Measurements from ENCODE around the gene GBE1.
"Not testable (repeated sequence)": the region's sequence is repeated elsewhere in the genome, so short reads cannot be mapped to it uniquely, and the experiment has no call there.

GBE1 gene

DNA sequence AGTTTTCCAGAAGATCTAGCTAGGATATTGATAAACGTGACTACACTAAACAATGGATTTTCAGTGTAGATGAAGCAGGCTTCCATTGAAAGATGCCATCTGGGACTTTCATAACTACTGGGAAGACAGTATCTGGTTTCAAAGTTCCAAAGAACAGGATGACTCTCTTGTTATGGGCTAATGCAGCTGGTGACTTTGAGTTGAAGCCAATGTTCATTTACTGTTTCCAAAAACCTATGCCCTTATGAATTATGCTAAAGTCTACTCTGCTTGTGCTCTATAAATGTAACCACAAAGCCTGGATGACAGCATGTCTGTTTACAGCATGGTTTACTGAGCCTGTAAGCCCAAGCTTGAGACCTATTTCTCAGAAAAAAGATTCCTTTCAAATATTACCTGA is 245.4 kb downstream of the GBE1 start:
- no peak for DNase-seq

DNA sequence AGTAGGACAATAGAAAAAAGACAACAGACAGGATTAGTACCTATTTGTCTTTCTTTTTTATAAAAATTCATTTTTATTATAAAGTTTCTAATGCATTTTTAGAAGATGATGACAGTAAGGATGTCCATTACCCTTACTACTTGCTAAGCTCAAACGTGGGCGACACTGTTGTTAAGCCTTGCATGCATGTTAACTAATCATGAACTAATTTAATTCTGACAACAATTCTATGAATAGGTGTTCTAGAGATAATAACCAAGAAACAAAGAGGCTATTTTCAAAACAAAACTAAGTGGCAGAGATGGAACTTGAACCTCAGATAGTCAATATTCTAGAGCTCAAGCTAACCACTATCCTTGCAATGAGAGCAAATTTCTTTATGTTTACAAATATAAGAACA is 247.9 kb downstream of the GBE1 start:
- DNase-seq: no peak

DNA sequence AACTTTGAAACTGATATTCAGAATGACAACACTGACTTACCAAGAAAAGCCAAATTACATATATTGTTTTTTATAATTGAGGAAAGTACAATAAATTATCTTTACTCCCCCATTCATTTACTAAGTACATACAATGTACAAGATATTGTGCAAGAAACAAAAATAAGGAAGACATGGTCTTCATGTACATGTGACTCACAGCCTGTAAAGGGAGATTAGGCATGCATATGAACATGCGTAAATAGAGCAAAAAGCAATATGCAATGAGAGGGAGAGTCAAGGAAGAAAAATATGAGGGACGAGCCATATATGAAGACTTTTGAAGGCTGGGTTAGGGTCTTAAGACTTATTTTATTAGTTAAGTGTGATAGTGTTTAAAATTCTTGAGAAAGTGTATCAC is 258.4 kb downstream of the GBE1 start:
- no peak for DNase-seq

DNA sequence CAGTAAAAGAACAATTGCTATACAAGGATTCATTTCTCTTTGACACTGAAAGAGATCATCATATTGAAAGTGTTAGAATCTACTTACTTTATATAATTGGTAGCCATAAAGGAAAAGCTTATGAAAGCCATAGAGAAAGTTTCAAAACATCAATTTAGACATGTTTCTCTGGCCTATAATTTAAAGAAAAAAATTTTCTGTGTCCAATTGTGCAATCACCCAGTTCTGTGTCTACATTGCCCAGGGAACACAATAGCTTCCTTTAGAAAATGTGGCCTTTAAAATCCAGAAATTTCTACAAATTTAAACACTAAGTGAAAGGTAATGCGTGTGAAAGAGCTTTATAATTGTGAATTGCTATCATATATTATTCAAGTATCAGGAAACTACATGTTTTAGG is 259.2 kb downstream of the GBE1 start:
- DNase-seq: no peak

DNA sequence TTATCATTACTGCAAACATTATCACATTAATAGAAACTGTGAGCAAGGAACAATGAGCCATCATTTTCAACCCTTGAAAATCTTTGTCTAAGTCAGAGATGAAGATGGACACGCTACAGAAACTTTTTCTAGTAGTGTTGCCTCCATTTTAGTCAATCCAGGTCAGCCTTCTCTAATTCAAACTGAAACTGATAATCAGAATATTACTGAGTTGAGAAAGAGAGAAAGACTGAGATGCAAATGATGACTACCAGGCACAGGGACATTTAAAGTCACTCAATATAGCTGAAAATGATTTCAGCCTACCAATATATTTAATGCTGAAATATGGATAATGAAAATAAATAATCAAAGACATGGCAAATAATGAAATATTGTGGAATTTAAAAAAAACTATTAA is 261.4 kb downstream of the GBE1 start:
- no peak for DNase-seq

DNA sequence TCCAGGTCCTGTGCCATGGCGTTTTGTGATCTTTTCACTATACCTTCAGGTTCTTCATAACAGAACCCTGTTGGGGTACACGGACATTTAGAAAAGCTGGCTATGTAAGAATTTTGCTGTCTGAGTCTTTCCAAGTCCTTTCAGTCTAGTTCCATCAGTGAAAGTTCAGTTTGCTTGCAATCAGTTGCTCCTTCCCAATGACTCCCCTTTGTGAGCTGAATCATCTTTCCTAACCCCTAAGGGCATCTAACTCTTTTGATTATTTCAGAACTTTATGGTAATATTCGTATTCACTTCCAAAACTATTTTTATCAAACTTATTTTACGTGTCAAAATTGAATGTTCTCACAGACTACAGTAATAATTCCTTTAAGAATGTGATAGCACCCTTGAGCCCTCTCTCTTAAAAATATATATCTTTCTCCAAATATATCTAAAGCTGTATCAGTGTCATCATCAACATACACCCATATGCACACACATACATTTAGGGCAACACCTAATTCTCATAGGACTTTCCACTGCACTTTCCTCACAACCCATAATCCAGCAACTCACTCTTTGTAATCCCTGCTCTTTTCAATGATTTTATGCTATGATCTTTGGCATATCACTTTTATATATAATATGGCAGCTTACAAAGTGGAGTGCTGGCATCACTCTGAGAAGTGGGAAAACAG is 263.7 kb downstream of the GBE1 start:
- no peak for DNase-seq

DNA sequence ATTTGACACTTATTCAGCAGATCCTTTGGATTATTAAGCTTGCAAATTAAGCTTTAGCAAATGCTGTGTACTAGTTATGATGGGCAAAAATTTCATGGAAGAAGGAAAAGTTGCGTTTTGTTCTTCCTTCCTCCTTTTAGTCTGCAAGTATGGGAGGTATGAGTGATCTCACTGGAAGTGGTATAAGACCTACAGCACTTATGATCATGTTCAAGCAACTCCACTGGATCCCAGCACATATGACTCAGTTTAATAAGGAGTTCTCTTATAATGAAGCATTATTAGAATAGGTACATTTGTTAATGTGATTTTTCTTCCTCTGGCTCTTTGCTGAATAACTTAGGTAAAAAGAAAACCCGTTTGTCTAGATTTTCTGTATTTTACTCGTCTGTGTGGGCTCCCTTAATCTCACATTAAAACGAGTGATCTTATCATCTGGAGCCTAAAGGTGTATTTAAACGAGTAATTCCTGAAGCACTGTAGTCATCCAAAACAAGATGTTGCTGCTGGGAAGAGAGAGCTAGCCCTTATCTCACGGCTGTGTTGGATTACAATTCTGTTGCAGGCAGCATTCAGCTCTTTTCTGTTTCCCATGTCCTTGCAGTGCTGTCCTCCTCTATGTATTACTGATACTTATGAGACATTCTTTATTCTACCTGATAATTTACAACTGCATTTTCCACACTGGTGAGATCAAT is 264.9 kb downstream of the GBE1 start:
- DNase-seq: no peak

DNA sequence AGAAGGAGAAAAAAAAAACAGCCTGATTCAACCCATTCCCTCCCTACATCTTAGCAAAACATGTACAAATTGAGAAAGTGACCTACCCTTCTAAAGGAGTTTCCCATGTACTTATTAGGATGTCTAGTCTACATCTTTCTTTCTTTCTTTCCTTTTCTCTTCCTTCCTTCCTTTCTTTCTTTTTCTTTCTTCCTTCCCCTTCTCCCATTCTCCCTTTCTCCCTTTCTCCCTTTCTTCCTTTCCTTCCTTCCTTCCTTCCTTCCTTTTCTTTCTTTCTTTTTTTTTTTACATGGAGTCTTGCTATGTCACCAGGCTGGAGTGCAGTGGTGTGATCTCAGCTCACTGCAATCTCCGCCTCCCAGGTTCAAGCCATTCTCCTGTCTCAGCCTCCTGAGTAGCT is 269.0 kb downstream of the GBE1 start:
- not testable (repeated sequence) for DNase-seq

DNA sequence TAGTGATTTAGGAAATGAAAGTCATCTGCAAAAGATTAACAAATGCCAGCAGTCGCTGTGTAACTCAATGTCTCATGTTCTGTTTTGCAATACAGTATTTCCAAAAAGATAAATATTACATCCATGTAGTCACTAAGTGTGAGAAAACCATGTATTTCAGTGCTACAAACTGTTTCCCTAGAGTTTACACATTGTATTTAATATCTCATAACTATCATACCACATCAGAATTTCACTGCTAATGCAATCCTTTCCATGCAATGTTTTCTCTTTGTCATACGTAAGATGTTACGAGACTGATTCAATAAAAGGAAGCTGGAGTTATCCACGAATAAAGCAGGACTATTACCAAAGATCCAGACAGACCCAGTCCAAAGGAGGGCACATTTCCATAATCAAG is 269.4 kb downstream of the GBE1 start:
- no peak for DNase-seq

DNA sequence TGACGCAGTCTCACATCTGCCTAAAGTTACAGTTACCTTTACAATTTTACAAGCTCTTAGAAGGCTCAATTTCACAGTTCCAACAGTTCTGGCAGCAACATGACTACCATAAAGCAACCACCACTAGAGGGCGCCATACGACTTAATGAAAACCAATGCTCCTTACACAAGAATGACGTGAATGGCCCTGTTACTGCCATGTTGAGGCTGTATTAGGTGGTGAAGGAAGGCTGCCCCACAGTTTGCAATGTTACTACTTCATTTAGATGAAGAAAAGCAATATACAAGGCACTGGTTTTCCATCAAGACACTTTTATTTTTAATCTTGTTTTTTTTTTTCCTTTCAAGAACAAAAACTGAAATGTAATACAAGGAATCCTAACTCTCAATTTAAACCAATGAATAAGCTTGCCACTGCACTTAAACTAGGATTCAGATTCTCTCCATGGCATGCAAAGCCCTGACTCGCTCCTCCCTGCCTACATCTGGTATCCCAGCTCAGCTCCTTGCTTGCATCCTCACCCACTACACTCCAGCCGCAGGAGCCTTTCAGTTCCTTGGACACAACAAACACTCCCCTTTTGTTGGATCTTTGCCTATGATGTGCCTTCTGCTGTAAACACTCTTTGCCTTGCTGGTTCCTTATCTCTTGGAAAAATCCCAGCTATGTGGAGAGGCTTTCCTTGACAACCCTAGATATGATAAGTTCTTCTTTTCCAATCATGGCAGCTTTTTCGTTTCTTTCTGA is 270.7 kb downstream of the GBE1 start:
- DNase-seq: peak; percentile 43

DNA sequence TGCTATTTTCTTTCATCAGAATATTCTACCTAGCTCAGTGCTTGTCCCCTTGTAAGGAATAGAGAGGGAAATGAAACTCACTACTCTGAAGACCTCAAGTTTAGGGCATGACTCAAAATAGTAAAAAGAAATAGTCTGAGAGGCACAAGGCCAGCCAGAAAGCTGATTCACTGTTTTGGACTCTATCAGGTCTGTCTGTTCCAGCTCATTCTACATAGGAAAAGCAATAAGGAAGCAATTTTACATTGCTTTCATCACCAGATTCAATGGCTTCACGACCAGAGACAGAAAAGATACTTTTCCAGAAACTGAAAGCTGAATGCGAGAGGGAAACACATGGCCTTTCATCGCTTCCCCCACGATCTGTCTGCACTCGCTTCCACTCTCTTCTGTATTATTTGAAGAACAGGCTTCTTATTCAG is 276.0 kb downstream of the GBE1 start:
- no peak for DNase-seq

DNA sequence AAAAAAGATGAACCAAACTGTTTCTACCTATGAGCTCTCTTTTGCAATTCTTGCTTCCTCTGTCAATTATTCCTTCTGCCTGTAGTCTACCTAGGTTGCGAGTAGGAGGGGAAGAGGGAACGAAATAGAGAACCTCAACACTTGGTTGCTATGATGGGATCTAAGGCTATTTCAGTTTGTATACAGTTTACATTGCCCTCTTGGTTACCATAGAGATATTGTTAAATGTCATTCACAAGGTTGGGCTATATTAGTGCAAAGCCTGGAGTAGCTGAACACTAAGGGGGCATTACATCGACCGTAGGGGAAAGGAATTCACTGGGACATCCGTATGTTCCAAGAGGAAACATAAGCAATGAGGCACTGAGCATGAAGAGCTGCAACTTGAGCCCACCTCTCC is 276.9 kb downstream of the GBE1 start:
- DNase-seq: no peak

DNA sequence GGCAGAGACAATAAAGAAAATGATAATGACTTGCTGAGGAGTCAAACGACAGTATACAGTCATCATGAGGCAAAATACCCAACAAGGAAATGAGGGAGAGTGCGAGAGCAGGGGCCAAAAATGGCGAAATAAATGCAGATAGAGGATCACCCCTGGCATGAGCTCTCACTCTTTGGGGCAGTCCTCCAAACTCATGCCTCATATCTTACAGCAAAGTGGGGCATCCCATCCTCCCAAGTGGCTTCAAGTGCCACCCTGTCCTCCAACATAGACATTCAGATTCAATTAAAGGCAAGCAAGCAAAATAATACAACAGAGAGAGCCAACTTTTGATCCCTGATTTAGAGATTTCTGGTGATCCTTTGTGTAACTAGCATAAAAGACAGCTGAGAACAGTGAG is 278.4 kb downstream of the GBE1 start:
- DNase-seq: no peak

DNA sequence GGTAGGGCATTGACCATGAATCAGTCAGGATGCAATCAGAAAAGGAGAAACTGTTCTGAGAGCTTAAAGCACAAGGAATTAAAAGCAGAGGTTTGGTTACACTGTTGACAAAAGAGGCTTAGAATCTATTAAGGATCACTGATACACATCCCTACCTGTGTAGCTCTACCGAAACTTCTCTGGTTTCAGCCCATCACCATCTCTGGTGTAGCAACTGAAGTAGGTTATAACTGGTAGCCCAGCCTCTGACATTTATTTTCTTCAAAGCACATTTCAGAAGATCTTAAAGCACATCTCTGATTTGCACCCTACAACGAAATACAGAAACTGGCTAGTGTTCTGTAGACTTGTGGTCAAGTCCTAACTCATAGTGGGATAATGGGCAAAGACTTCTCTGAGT is 283.7 kb downstream of the GBE1 start:
- DNase-seq: no peak

DNA sequence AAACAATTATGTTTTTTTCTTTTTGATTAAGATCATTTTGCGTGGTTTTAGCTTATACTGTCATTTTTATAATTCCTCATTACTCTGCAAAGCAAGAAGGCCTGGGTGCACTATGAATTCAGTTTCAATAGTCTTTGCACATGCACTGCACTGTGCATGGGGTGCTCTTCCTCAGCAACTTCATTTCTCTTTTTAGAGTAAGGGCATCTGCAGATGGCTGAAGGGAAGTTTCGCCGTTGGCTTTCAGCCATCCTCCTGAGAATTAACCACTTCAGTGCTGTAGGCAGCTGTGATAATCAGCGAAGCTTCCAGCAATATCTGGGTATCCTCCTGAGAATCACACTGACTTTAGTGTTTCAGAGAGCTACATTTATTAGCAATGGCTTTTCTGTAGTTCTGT is 284.8 kb downstream of the GBE1 start:
- no peak for DNase-seq

DNA sequence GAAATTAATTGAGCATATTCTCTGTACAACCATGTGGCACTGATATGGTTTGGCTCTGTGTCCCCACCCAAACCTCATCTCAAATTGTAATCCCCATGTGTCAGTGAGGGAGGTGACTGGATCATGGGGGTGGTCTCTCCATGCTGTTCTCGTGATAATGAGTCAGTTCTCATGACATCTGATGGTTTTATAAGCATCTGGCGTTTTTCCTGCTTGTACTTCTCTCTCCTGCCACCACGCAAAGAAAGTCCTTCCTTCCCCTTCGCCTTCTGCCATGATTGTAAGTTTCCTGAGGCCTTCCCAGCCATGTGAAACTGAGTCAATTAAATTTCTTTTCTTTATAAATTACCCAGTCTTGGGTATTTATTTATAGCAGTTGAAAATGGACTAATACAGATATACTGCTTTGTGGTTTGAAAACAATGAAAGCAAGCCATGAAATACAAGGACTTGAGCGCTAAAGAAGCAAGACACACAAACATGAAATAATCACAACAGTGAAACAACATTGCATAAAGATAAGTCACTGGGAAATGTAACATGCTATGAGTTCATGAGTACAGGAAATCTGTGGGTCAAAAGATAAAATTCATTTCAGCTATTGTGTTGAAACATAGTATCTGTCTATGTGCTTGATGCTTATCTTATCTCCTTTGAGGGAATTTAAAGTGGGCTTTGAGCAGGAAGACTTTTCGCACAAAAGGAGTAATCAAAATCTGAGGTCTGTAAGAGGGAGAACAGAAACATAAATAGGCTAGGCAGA is 288.7 kb downstream of the GBE1 start:
- DNase-seq: no peak

DNA sequence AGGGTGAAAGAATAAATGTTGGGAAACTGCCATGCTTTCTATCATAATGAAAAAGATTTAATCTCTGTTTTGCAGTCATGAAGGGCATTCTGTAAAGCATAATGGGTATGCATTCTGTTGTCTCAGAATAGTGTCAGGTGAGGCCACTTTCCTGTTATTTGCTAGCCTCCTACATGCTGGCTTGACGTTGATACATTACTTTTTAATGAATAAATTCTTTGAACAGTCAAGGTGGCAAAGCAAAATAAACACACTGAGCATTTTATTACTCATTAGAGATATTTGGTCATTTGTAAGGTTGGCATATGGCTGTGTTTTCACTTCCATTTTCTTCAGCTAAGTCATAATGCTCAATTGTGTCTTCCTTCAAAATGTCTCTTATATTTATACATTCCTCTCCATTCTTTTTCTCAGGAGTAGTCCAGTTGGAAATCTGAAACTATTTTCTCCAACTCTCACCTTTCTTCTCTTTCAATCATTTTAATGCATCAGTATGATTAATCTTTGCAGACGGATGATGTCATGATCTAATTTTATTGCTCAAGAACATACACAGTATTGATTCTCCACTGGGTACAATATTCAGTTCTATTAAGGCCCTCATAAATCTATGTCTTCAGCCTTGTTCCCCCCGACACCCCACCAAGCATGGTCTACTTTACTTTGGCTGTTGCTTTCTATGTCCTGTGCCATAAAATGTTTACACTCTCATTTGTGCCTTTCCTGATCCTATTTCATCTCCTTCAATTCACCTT is 290.7 kb downstream of the GBE1 start:
- DNase-seq: no peak

DNA sequence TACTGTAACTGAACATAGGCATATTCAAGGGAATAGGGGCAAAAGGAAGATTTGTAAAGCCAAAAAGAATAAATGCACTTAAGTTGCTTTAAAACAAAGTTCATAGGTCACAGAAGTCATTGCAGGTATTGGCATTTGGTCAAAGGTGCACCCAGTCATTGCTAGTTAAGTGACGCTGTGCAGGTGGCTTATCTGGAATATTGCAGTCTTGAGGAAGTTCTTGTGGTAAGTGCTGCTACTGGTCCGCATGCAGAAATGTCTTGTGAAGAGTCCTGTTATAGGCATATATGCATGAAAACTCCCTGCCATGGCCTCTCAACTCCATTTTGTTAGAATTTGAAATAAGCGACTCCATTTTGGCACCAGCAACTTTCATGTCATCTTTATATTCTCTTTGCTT is 293.1 kb downstream of the GBE1 start:
- no peak for DNase-seq

DNA sequence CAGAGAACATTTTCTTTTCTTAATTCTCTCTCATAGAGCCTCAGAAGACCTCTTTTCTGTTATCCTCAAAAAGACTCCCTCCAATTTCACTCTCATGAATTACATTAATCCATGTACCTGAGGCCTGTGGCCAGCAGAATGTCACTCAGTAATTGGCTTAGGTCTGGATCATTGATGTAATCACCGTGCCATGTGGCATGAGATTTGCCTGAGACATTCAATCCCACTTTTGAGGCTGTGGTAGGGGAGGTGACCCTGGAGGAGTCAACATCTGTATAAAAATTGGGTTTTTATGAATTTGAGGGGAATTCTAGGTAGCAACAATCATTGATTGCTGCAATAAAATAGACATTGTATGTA is 295.3 kb downstream of the GBE1 start:
- no peak for DNase-seq

DNA sequence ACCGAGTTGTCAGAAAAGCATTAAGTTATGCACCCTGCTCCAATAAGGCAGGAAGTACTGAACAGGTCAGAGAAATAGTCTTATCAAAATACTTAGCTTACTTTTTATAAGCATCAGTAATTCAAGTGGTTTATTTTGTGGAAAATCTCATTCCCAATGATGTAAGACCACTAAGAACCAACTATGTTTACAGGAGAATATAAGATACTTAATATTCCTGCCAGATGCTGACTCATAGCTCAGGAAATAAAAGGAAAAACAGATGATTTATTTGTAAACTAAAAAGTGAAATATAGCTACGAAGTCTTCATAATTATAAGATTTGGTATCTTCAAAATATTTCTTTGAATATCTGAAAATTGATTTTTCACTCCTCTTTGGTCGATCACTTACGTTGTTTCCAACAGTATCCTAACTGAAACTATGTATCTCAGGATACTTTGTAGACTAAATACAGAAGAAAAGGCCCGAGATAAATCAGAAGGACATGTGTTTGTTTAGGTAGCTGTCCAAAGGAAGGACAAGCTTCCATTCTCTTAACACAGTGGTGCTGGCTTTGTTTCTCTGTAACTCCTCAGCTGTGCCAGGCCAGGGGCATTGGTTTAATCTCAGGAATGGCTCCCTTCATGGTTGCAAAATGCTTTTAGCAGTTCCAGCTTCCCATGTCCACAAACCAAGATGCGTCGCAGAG is 295.8 kb downstream of the GBE1 start:
- DNase-seq: no peak

DNA sequence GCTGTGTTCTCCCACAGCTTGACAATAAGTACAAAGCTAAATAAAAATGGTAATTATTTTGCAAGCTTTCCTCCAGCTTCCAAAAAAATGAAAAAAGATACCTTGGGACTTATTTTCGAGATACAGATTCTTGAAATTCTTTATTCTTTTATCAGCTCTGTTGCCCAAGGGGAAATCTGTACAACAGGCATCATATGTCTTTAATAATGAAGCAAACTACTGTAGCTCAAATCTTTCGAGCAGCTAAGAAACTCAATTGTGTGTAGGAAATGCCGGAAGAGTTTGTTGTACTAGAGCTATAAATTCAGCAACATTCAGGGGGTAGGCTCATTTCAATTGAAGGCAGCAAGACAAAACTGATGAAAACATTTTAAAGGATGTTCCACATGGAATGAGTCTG is 297.7 kb downstream of the GBE1 start:
- no peak for DNase-seq

DNA sequence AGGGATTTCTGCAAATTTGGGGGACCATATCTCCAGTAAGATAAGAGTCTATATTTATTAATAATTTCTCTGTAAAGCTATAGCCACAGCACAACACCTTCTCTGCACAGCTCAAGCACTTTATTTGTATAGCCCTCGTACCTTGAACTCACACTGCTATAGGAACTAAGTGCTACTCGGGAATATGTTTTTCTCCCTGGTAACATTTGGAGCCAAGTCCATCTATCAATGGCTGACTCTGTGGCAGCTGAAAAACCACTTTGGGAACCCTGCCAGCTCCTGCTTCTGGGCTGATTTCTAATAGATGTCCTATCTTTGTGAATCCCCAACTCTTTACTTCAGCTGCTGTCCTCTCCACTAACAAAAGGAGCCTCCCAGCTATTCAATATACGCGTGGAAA is 298.5 kb downstream of the GBE1 start:
- DNase-seq: no peak

All from central memory CD4-positive, alpha-beta T cell (primary cell).